Lung microvascular endothelial cell (primary cell): Measurements from ENCODE around the gene SHB. TPM values are rescaled to one million over a fixed set of nuclear protein-coding genes. Genes with fewer than 3 reads are reported as not detected.

Experiments used
- total RNA-seq: library from RNA; depleted of rRNA; stranded (reverse); fragments of >200 nt; gene quantifications from 2 replicates; pipeline ENCODE4 v1.2.1, GENCODE V29; 2014

SHB gene
- total RNA-seq, 1 donor from 2014 or later, result 22.6 TPM

Other genes starting within 250 kb of the SHB start
- 50.8 and 63.9 TPM in 2 replicates for gene SLC25A51, start 165.1 kb downstream of the SHB start, total RNA-seq